Measurements from ENCODE around the gene GYG1.

The GYG1 gene

DNA sequence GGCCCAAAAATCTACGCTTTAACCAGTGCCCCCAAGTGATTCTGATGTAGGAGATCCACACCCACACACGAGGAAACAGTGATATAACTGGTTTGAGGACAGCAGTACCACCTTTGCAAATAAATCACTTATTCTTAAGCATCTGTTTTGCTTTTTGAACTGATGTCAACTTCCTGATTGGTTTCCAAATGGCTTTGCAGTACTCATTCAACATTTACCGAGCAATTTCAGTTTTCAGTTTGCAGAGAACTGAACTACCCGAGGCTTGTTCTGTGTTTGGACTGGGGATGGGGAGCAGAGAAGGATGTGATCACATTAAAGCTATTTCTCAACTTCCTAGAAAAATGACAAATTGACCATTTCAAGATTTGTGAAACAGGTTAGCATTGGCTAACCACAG is 1.1 kb upstream of the GYG1 start:
- DNase-seq: no peak

DNA sequence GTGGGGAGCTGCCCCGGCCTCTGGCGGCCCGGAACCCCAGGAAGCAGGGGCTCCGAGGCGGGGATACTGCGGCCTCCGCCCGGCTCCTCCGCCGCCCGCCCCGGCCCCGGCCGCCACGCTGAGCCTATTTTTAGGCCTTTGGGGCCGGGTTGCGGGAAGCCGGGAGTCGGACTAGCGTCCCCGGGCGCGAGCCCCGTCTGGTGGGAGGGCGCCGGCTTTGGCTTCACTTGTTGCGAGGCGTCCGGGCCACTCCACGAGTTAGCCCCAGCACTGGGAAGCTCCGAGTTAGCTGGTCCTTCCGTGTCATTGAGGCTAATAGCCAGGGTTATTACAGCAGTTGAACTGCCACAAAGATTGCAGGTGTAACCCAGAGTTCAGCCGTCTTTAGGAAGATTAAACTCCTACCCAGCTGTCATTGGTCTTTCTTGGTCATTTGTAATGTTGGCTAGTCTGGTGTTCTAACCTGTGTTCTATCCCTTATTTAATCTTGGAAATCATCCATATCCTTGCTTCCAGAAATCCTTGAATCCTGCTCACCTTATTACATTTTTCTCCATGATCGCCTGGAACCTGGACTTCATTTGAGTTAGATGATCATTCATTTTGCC is 791 bp downstream of the GYG1 start:
- peak; percentile 69 for DNase-seq

DNA sequence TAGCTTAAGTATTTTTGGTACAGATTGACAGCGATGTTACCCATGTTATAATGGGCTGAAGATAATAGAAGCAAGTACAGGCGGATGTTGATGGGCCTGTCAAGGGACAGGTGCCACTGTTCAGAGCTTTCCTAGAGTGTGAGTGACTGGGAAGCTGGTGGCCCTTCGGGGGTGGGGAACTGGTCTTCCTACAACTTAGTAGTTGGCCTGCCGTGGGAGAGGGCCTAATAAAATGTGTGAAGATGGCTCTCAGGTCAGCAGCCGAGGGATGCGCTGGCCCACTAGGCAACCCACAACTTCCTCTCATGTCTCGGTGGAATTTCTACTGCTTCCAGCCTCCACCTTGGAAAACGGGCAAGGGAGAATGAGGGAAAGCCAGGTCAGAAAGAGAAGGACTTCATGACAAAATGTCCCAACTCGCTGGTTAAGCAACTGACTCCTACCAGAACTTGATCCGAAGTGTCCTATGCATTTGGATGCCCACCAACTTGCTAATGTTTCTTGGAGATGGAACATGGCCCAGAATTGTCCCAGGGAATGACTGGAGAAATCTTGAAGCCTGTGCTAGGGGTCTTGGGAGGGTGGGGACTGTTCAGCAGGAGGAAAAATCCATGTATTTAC is 1.4 kb downstream of the GYG1 start:
- DNase-seq: no peak

DNA sequence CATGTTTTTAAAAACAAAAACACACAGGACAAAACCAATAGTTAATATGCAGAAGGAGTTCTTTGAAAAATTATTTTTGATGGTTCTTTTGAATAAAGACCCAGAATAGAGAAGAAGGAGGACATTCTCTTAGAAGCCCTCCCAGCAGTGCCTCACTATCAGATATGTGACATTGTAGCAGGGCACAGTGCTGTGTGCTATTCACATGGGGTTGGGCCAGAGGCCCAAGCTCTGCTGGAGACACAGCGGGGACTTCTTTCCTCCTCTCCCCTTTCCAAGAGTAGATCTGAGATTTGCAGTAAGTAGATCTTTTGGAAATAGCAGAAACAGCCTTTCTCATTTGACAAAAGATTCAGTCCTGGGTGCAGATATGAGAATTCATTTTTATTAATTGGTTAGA is 6.3 kb downstream of the GYG1 start:
- no peak for DNase-seq

DNA sequence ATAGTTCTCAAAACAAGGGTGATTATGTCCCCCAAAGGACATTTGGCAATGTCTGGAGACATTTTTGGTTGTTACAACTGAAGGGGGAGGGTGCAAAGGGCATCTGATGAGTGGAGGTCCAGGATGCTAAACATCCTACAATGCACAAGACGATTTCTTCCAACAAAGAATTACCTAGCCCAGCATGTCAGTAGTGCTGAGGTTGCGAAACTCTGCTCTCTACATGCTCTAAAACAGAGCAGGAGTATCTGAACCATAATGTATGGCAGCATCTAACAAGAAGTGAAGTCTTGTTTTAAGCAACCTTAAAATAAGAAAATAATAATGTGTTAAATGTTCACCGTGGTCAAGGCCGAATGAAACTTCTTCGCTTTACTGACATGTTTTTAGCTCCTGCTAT is 7.0 kb downstream of the GYG1 start:
- DNase-seq: no peak

DNA sequence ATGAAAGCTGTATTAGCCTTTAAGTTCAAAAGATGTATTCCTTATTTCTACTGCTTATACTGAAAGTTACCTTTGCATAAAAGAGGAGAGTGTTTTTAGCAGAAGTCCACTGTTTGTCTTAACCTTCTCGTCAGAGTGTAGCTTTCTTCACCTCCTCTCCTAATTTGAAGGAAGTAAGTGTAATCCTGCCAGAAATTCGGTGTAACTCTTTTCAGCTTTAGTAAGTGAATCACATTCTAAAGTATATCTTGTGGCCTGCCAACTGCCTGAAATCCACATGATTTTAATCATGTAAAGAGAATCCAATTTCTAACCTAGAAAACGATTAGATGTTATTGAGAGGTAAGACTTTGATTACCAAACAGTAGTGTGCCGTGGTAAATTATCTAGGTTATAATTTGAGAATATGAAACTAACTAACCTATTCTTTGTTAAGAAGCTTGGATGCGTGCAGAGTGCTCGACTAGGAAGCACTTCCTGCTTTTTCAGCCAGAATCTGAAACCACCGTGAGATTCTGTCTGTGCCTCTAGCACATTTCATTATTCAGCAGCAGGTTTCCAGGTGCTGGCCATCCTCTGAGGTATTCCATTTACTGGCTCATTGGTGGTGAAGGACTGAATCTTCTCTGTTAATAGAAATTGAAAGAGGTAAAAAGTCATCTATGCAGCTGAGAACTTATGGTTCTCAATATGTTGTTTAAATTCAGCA is 7.5 kb downstream of the GYG1 start:
- DNase-seq: no peak

DNA sequence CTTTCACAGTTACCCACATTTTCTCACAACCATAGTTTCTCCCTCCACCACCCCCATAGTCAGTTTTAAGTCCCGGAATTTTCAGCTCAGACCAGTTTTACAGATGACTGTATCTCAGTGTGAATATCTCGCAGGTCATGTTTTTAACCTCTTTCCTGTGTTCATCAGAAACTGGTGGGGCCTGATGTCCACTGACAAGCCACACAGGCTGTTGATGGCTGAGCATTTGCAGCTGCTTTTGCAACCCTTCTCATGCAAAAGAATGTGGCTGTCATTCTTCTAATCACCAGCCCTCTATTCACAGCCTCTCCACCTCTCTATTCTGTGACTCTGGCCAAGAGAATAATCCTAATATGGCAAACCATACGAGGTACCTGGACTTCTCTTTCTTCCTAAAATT is 8.5 kb downstream of the GYG1 start:
- DNase-seq: no peak

DNA sequence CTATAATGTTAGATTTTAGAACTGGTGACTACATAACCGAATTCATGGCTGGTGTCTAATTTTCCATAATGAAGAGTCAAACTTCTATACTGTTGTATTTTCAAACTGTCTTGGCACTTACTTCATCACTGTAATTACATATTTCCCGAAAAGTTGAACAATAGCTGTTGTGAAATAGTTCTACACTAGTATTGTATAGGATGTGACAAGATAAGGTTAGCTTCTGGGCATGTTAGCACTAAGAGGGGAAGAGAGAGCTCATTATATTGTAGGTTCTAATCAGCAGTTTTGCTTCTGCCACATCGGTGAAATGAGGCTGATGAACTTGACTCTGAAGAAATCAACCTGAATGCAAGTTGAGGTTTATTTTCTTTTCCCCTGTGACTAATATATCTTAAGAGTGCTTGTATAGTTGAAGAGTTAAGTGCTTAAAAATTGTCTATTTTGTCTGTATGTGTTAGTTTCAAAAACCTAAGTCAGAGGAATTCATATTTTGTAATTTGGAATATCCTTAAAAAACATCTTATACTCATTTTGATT is 8.9 kb downstream of the GYG1 start:
- no peak for DNase-seq

DNA sequence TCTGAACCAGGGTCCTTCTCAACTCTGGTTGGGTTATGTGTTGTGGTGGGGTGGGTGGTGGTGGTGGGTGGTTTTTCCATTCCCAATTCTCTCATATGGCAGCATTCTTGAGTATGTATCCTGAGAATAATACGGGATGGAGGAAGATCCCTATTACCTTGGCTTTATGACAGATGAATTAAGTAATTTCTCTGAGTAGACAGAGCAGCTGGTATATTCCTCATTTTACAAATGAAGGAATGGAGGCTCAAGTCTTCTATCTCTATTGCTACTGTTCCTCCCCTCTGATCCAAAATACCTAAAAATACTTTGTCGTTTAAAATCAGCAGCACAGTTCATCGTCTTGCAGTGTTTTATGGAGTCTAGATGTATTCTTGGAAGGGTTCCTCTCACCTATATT is 10.4 kb downstream of the GYG1 start:
- DNase-seq: no peak

DNA sequence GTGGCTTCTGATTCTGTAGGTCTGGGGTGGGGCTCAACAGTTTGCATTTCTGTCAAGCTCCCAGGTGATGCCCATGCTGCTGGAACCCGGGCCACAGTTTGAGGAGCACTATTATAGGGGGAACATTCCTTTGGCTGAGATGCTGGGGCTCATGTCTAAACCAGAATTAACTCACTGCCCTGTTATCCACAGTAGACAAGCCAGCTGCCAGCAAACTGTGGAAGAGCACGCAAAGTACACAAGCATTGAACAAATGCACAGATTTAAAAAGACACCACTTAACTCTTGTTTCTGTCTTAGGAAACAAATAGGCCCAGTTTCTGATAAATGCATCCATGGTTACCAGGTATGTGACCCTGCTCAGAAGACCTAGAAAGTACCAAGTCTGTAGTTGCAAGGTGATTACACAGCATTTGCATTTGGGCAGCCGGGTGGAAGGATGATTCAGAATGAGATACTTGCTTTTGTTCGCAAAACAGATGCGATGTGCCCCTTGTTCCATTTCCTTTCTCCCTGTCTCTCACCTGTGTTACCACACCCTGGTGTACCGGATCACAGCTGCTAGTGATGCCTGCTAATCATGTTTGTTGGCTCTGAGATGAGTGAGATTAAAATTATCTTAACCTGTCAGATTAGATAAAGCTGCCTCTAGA is 12.4 kb downstream of the GYG1 start:
- no peak for DNase-seq

DNA sequence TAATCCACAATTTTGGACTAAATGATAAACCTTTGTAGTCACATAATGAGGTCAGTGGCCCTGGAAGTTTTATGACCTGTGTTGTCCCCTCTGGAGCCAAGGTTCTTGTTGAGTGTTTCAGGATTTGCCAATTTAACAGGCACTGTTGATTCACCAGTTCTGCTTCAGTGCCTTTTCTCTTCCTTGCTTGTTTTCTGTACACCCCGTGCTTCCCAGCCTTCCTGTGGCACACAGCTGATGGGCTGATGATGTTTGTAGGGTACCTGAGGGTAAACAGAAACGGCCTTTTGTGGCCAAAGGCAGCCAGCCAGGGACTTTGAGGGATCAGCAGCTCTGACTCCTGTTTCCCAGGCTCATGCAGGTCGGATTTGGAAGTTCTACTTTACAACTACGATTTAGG is 13.3 kb downstream of the GYG1 start:
- DNase-seq: no peak

DNA sequence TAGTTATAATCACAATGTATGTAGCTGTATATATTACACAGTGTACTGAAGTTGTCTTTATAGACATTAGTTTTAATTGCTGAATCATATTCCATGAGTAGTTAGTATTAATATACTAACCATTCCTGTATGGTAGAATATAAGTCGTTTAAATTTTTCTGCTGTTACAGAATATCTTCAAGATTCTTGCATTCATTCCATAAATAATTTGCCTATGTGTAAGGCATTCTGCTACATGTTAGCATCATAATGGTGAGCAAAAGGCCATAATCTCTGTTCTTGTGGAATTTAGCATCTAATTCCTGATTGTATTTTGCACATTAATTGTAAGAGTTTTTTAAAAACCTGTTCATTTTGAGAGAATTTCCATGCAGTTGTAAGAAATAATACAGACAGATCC is 14.1 kb downstream of the GYG1 start:
- DNase-seq: no peak

DNA sequence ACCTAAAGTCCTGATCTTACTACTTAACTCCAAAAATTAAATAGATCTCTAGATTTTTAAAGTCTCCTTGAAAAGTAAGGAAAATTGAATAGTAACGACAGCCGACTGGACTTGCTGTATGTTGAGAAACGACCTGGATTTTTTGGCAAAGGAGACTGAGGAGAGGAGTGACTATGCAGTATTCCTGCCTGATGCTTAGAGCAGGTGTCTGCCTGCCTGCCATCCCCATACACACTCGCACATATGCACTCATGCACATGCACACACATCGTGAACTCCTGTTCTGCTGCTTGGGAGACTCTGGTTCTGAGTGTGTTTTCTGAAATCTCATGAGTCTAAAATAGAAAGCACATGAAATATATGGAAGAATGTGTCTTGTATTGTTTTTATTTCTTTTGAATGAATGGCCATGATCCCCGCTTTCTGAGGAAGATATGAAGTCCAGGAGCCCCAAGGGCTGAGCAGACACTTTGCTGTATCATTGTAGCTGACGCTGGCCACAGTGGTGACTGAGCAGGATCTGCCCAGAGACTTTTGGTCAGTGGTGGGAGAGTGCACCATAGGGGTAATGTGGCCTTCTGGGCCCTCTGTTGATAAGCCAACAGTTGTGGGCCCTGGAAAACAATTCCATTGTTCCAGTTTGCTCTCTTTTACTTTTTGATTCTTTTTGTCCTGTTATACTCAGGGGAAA is 16.4 kb downstream of the GYG1 start:
- no peak for DNase-seq

DNA sequence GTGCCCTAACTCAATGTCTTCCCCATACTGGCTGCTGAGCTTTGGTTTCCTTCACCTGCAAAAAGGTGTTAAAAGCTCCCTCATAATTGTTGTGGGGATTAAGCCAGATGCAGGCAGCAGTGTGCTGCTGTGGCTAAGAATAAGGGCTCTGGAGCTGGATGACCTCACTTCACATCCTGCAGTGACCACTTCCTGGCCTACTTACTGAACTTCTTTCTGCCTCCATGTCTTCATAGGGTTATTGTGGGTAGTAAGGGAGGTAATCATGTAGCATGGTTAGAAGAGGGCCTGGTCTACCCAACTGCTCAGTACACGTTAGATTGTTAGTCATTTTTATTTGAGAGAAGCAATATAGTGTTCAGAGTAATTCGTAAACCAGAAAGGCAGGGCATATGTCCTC is 18.4 kb downstream of the GYG1 start:
- DNase-seq: no peak

DNA sequence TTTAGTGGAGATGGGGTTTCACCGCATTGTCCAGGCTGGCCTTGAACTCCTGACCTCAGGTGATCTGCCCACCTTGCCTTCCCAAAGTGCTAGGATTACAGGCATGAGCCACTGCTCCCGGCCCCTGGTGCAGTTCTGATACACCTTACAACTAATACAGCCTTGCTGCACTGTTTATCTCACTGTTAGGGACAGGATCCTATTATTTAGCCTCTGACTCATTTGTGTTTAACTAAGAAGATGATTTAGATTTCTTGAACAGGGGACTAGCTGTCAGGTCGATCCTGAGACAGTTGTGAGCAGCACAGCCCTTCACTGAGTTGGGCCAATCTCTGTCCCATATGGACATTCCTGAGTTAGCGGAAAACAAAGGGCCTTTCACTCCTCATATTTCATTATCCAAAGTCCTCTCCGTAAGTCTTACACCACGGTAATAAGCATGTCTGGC is 19.2 kb downstream of the GYG1 start:
- DNase-seq: peak; percentile 44

DNA sequence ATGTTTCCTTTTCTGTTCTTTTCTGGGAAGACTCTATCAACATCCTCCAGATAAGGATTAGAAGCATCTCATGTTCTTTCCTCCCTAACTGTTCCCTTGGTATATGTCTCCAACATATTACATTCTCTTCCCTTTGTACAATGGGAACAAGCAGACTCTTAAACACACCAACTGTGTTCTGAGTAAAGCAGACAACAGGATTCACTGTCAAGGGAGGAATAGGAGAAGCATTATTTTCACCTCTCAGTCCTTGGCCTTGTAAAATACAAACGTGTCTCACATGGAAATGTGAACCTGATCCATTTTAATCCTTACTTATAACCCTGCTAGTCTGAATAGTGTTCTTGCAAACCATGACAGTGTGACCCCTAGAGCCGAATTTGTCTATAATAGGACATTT is 19.6 kb downstream of the GYG1 start:
- no peak for DNase-seq

DNA sequence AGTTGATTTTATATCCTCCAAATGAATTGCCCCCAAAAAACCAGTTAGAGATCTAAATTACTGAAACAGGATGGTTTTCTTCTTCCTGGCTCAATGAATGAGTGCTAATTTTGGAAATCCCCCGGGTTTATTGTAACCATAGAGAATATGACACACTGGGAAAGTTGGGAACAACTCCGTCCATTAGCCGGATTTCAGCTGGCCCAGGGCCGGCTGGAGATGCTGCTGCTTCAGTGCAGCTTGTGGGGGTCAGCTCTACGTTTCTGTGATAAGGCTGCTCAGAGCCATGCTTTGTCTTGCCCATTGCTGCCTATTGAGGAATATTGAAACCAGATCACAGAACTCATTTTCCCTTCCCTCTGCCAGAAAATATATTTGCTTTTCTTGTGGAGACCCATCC is 20.3 kb downstream of the GYG1 start:
- DNase-seq: no peak

DNA sequence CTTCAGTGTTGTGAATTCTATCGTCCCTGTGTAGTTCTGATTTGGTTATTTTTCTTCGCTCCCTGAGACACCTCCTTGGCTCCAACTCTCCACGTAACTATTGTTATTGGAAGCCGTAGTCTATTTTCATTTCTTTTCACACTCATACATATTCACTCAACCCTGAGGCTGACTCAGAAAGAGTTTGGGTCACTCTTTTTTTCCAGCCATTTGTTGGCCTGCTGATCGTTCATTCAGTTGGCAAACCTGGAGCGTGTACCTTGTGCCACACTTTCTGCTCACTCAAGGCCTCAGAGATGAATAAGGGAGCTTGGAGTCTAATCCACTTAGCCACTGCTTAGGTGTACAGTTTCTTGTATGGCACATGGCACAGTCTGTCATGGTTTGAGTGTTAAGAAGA is 22.4 kb downstream of the GYG1 start:
- no peak for DNase-seq

DNA sequence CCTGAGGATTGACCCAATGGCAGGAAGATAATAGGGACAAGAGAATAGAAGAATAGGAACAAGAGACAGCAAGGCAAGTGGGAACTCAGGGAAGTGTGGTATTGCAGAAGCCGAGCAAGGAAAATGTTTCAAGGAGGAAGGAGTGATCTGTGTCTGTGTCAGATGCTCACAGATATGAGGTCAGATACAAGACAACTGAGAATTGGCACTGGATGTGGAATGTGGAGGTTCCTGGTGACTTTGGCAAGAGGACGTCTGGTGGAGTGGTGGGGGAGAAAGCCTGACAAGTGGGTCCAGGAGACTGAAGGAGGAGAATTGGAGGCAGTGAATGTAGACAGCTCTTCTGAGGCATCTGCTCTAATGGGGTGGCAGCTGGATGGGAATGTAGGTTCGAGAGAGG is 24.1 kb downstream of the GYG1 start:
- DNase-seq: no peak

DNA sequence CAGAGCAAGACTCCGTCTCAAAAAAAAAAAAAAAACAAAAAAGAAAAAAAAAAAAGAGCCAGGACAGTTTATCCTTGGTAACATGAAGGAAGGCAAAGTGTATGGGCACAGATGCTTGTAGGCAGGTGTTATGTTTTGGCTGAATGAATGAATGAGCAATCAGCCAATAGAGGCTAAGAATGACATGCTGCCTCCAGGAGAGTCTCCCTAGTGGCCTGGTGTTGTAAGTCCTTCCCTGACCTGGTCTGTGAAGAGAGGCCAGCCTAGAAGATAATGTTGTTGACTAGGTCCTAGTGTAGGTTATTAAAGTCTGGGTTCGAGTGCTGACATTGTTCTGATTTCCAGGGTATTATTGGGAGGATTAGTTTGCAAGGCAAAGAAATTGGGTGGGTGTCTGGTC is 24.9 kb downstream of the GYG1 start:
- no peak for DNase-seq

DNA sequence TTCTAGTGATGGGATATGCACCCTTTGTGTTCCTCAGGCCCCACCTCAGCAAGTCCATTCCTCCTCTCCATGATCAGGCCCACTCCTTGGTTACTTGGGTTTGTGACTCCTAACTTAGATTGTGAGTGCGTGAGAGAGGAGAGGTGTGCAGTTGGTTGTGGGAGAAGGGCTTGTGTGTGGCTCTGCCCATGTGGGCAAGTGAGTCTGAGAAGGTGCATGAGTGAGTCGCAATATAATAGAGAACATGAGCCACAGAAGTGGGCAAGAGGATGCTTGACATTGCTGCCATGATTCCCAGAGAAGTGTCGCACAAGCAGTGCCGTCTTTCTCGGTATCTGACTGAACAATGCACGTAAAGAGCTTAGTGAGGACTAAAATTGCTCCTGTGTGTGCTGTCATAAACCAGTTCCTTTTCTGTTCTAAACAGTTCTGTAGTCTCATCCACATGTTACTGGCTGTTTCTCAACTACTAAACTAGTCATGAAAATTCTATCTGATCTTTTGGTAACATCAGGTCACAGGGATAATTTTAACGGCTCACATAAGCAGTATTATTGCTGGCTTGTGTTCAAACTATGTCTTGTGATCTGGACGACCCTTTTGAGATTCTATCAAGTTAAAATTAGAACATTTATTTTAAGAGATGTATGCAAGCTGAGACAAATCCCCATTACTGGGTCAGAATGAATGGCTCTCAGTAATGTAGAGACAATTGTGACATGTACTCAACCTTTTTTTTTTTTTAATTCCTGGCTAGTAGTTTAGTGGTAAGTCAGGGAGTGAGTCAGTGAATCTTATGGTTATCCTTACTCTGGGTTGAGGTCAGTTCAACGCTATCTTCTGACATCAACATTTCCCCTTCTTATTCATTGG is 25.6 kb downstream of the GYG1 start:
- no peak for DNase-seq

DNA sequence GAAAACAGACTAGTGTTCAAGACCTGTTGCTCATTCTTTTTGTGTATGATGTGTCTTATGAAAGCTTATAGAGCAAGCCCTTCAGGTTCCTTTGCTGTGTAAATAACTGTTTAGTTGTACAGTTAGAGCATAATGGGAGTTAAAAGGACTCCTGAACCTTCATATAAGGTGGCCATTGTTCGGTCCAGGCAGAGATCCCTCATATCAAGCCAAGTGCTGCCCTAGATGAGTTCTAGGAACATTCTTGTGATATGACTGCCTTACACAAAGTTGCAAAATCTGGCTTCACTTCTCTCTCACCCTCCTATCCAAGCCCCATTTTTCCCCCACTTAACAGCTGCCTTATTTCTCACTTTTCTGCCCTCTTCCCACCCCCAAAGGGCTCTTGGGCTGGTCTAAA is 26.9 kb downstream of the GYG1 start:
- DNase-seq: no peak
